Psoas muscle (tissue), 8 donors: ENCODE results near the gene SEC63. TPM values are rescaled to one million over a fixed set of nuclear protein-coding genes. Genes with fewer than 3 reads are reported as not detected.

Source experiments
- ATAC-seq, 4 donors: fragments of 200-7000 bp; cut with Tn5 transposase; one replicate each; pipeline ENCODE4 v1.9.1; 2020; ENCODE audit warnings: moderate library complexity in 3 of 4, mild to moderate bottlenecking in 2 of 4
- DNase-seq, 2 donors: peaks; one replicate each; pipeline ENCODE4 v3.0.0-alpha.2; 2020
- H3K27ac ChIP-seq: fragments of 200-600 bp; one replicate; pipeline ENCODE4 v1.8.0; 2022
- H3K27me3 ChIP-seq, 3 donors: fragments of 200-600 bp in 1 of 3; one replicate each; pipeline versions ENCODE4 v1.6.1 to v1.8.0; 2013 to 2022; ENCODE audit warnings: low read length in 2 of 3, mild to moderate bottlenecking in 2 of 3, moderate library complexity in 1 of 3; ENCODE audit not compliant: insufficient read depth in 3 of 3
- H3K36me3 ChIP-seq, 2 donors: fragments of 200-600 bp in 1 of 2; one replicate each; pipeline versions ENCODE4 v1.6.1 to v1.8.0; 2013 to 2022; ENCODE audit warnings: low read depth in 1 of 2, mild to moderate bottlenecking in 1 of 2, moderate library complexity in 1 of 2; ENCODE audit not compliant: insufficient read depth in 1 of 2
- H3K4me1 ChIP-seq: fragments of 200-600 bp; one replicate; pipeline ENCODE4 v1.8.0; 2022
- H3K4me3 ChIP-seq: fragments of 200-600 bp; one replicate; pipeline ENCODE4 v1.8.0; 2022; ENCODE audit warnings: mild to moderate bottlenecking
- H3K9me3 ChIP-seq: fragments of 200-600 bp; one replicate; pipeline ENCODE4 v1.8.0; 2022
- CTCF ChIP-seq: fragments of 200-600 bp; IDR thresholded peaks from one replicate; pipeline ENCODE4 v1.8.0; 2022; ENCODE audit warnings: antibody characterized with exemption
- WGBS, 3 donors: extraction: QIAGEN DNeasy Blood & Tissue Kit; methylation state at CpG; one replicate each; pipeline versions ENCODE4 v1.1.6 to v1.1.7; 2013; 5-methylcytosine and 5-hydroxymethylcytosine counted together
- intact Hi-C, 2 donors: fragments of 100-400 bp; cut with DNase I; formaldehyde crosslinking; loops; one replicate each; pipeline versions ENCODE4 v1.11.0 to v1.14.2; 2022
- polyA plus RNA-seq, 3 donors: library from polyadenylated mRNA; stranded (reverse); fragments of 200-250 nt; gene quantifications; one replicate each; pipeline ENCODE4 v1.2.3, GENCODE V29; 2013
- total RNA-seq, 4 donors: library from RNA; stranded (reverse); fragmentation: NEBNext Ultra II Directional in 2 of 4; extraction: Animal tissue kit (Norgen Biotek cat#: 25700) in 2 of 4; gene quantifications; one replicate each; pipeline versions ENCODE4 v1.2.1 to v1.2.4, GENCODE V29; 2021 to 2023
- donor health status: healthy with polysubstance abuse.
- donor health status: DM: no; HTN: no; CAD: no; lungs with moderate emphysema.
- donor health status: Bipolar disorder and iron deficiency.
- donor health status: healthy.
- donor health status: DM: yes; HTN: yes; CAD: no.
- donor health status: DM: no; HTN: no; CAD: no.
- donor health status: DM: no; HTN: no; CAD: no.
- donor health status: DM: yes; HTN: yes; CAD: no.

Gene SEC63
- total and polyA plus RNA-seq, 7 donors: 15.1 to 53.8 (median 23.2) TPM

GRCh38 chr6:107869871-107870270, 88.1 kb downstream of the SEC63 start:
- 0% methylated on average over 1 of the region's 1 CpG for WGBS, 3 donors
- Histone ChIP-seq H3K9me3 (no peaks in the 10 kb centered on the region), H3K36me3 (peaks cover 4 to 36% of the 10 kb centered on the region in 2 donors), H3K27me3 (no peaks in the 10 kb centered on the region), H3K27ac (no peak overlapping the region), H3K4me1 (no peaks in the 10 kb centered on the region), H3K4me3 (no peak overlapping the region)
- intact Hi-C loops: no loop called here
- no peak for TF ChIP-seq CTCF
- ATAC-seq: no peak
- DNase-seq: no peak

- Histone ChIP-seq H3K27ac (no peak overlapping the region), H3K4me1 (no peaks in the 10 kb centered on the region), H3K4me3 (no peak overlapping the region), H3K9me3 (no peaks in the 10 kb centered on the region), H3K27me3 (no peaks in the 10 kb centered on the region), H3K36me3 (peaks cover 4 to 32% of the 10 kb centered on the region in 2 donors)
- intact Hi-C loops: no loop called here
- no peak for TF ChIP-seq CTCF
- no peak for ATAC-seq
- DNase-seq: no peak
- WGBS, 3 donors: 54 to 59% (median 58%) methylated on average over 3 of the region's 3 CpGs
Observed at GRCh38 chr6:107868867-107869611, 89.0 kb downstream of the SEC63 start.

GRCh38 chr6:107867302-107867615, 90.7 kb downstream of the SEC63 start:
- intact Hi-C loops: no loop called here
- ATAC-seq (peak in 1 of 4 donors; percentile 33), DNase-seq (no peak)
- WGBS, 3 donors: 34 to 40% (median 34%) methylated on average over 4 of the region's 4 CpGs
- Histone ChIP-seq H3K4me3 (no peak overlapping the region), H3K27ac (no peak overlapping the region), H3K4me1 (no peaks in the 10 kb centered on the region), H3K27me3 (no peaks in the 10 kb centered on the region), H3K36me3 (peaks cover 4 to 25% of the 10 kb centered on the region in 2 donors), H3K9me3 (no peaks in the 10 kb centered on the region)
- TF ChIP-seq CTCF: no peak

- H3K4me3 ChIP-seq: no peak overlapping the region
- intact Hi-C loops: no loop called here
- peaks cover 4 to 20% of the 10 kb centered on the region in 2 donors for H3K36me3 ChIP-seq
- DNase-seq (no peak), ATAC-seq (peak in 2 of 4 donors; percentile 41 to 54)
- no peak overlapping the region for H3K27ac ChIP-seq
- TF ChIP-seq CTCF: peak; percentile 39
- H3K27me3 ChIP-seq: no peaks in the 10 kb centered on the region
- 45 to 54% (median 50%) methylated on average over 11 of the region's 11 CpGs for WGBS, 3 donors
- no peaks in the 10 kb centered on the region for H3K9me3 ChIP-seq
- H3K4me1 ChIP-seq: no peaks in the 10 kb centered on the region
Observed at GRCh38 chr6:107866606-107867301, 91.3 kb downstream of the SEC63 start.
